Lung (tissue), 12 donors: ENCODE measurements around the gene CEP170B. TPM values are rescaled to one million over a fixed set of nuclear protein-coding genes. Genes with fewer than 3 reads are reported as not detected.
A peak's percentile ranks its signal among the peaks of the same experiment; 100 is the strongest.

Source experiments
- ATAC-seq: fragments of 200-7000 bp; cut with Tn5 transposase; one replicate; pipeline ENCODE4 v1.9.1; 2020; ENCODE audit warnings: moderate number of reproducible peaks; ENCODE audit not compliant: insufficient read depth, low FRiP score
- DNase-seq, 3 donors: peaks; one replicate each; pipeline ENCODE4 v3.0.0-alpha.2; 2013 to 2017
- H3K27ac ChIP-seq, 2 donors: one replicate each; pipeline ENCODE4 v1.5.1; 2013; ENCODE audit warnings: mild to moderate bottlenecking in 2 of 2, moderate library complexity in 2 of 2, control low read depth in 1 of 2, inconsistent platforms in 1 of 2, low read depth in 1 of 2, low read length in 1 of 2
- H3K27me3 ChIP-seq, 3 donors: one replicate each; pipeline ENCODE4 v1.5.1; 2013; ENCODE audit warnings: low read length in 2 of 3; ENCODE audit not compliant: control insufficient read depth in 3 of 3, insufficient read depth in 3 of 3
- H3K36me3 ChIP-seq, 4 donors: one replicate each; pipeline ENCODE4 v1.5.1; 2013; ENCODE audit warnings: low read length in 4 of 4, mild to moderate bottlenecking in 1 of 4, moderate library complexity in 1 of 4; ENCODE audit not compliant: control insufficient read depth in 4 of 4, insufficient read depth in 4 of 4
- H3K4me1 ChIP-seq, 5 donors: one replicate each; pipeline ENCODE4 v1.5.1; 2013; ENCODE audit warnings: low read length in 5 of 5, mild to moderate bottlenecking in 2 of 5, moderate library complexity in 1 of 5; ENCODE audit not compliant: control insufficient read depth in 5 of 5, insufficient read depth in 5 of 5
- H3K4me3 ChIP-seq: one replicate; pipeline ENCODE4 v1.5.1; 2013; ENCODE audit warnings: mild to moderate bottlenecking, control low read depth, moderate library complexity
- H3K9ac ChIP-seq, 2 donors: one replicate each; pipeline ENCODE4 v1.5.1; 2013; ENCODE audit warnings: low read length in 2 of 2, control low read depth in 1 of 2; ENCODE audit not compliant: insufficient read depth in 1 of 2
- H3K9me3 ChIP-seq, 4 donors: one replicate each; pipeline ENCODE4 v1.5.1; 2013; ENCODE audit warnings: low read length in 3 of 4, mild to moderate bottlenecking in 1 of 4, moderate library complexity in 1 of 4; ENCODE audit not compliant: control insufficient read depth in 4 of 4, insufficient read depth in 3 of 4
- WGBS, 2 donors: extraction: QIAGEN DNeasy Blood & Tissue Kit; methylation state at CpG; one replicate each; pipeline ENCODE4 v1.1.7; 2013; 5-methylcytosine and 5-hydroxymethylcytosine counted together
- polyA plus RNA-seq, 2 donors: library from polyadenylated mRNA; stranded (reverse); fragments of 200-250 nt; gene quantifications; one replicate each; pipeline ENCODE4 v1.2.1, GENCODE V29; 2013
- total RNA-seq, 2 donors: library from RNA; depleted of rRNA in 1 of 2; stranded (reverse); fragments of >200 nt in 1 of 2; gene quantifications; one replicate each; pipeline ENCODE4 v1.2.1, GENCODE V29; 2014 to 2021
- TF ChIP-seq, protein P1 (sequence below): IDR thresholded peaks from 2 replicates; pipeline ENCODE4 v1.5.1; 2012; ENCODE audit warnings: mild to moderate bottlenecking; ENCODE audit errors: control extremely low read depth, extremely low read depth
- donor health status: control.
- donor health status: control.
- donor health status: Bipolar disorder and iron deficiency.
- donor health status: healthy.
- donor health status: DM: yes; HTN: yes; CAD: no.

The CEP170B gene
- total and polyA plus RNA-seq, 4 donors, result 12.1 to 50.3 (median 15.1) TPM

DNA sequence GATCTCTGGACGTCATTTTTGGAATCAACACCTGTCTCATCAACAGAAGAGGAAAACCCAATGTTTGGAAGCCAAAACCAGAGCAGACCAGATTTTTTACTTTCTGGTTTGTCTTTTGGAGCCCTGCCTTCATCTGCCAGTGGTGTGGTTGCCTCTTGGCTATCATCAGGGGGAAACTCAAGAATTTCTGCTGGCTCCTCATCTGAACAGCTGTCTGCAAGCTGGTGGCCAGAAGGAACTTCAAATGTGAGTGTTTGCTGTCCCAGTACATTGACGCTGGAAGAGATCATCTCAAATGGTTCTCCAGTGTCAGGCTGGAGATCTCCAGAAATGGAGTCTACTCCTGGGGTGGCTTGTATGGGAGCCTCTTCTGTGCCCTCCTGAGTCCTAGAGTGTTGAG is 73.4 kb downstream of the CEP170B start:
- ATAC-seq, result no peak

DNA sequence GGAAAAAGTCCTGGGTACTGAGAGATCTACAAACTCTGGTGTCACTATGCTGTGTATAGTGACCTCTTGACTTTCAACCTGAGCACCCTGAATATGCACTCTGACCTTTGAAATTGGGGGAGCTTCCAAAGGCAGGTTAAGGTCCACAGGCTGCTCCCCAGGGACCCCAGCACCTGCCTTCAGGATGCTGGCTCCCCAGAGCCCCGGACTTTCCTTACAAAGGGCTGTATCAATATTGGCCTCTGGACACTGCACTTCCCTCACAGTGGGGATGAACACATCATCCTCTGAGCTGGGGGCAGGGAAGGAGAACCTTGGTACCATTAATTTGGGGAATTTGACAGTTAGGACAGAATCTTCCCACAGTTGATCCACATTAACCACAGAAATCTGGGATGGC is 73.9 kb downstream of the CEP170B start:
- Histone ChIP-seq H3K36me3 (no peaks in the 10 kb centered on the region), H3K4me1 (peaks cover 0 to 3% (median 0%) of the 10 kb centered on the region in 5 donors), H3K9me3 (peaks cover 0 to 1% (median 0%) of the 10 kb centered on the region in 4 donors), H3K27ac (no peak overlapping the region), H3K4me3 (no peak overlapping the region), H3K9ac (no peak overlapping the region), H3K27me3 (peaks cover 0 to 6% (median 0%) of the 10 kb centered on the region in 3 donors)
- WGBS, 2 donors, result 84 to 94% methylated on average over 1 of the region's 1 CpG
- no peak for ATAC-seq
- DNase-seq, result no peak
- TF ChIP-seq, protein P1, sequence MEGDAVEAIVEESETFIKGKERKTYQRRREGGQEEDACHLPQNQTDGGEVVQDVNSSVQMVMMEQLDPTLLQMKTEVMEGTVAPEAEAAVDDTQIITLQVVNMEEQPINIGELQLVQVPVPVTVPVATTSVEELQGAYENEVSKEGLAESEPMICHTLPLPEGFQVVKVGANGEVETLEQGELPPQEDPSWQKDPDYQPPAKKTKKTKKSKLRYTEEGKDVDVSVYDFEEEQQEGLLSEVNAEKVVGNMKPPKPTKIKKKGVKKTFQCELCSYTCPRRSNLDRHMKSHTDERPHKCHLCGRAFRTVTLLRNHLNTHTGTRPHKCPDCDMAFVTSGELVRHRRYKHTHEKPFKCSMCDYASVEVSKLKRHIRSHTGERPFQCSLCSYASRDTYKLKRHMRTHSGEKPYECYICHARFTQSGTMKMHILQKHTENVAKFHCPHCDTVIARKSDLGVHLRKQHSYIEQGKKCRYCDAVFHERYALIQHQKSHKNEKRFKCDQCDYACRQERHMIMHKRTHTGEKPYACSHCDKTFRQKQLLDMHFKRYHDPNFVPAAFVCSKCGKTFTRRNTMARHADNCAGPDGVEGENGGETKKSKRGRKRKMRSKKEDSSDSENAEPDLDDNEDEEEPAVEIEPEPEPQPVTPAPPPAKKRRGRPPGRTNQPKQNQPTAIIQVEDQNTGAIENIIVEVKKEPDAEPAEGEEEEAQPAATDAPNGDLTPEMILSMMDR, result no peak

More for the DNA sequence above, 73.4 kb downstream of the CEP170B start:
- Histone ChIP-seq H3K27me3 (peaks cover 0 to 6% (median 0%) of the 10 kb centered on the region in 3 donors), H3K9ac (no peak overlapping the region), H3K4me3 (no peak overlapping the region), H3K4me1 (peaks cover 0 to 3% (median 0%) of the 10 kb centered on the region in 5 donors), H3K9me3 (no peaks in the 10 kb centered on the region), H3K27ac (no peak overlapping the region), H3K36me3 (no peaks in the 10 kb centered on the region)
- no peak for DNase-seq
- 78 to 86% methylated on average over 2 of the region's 2 CpGs for WGBS, 2 donors
- TF ChIP-seq, protein P1, result no peak

DNA sequence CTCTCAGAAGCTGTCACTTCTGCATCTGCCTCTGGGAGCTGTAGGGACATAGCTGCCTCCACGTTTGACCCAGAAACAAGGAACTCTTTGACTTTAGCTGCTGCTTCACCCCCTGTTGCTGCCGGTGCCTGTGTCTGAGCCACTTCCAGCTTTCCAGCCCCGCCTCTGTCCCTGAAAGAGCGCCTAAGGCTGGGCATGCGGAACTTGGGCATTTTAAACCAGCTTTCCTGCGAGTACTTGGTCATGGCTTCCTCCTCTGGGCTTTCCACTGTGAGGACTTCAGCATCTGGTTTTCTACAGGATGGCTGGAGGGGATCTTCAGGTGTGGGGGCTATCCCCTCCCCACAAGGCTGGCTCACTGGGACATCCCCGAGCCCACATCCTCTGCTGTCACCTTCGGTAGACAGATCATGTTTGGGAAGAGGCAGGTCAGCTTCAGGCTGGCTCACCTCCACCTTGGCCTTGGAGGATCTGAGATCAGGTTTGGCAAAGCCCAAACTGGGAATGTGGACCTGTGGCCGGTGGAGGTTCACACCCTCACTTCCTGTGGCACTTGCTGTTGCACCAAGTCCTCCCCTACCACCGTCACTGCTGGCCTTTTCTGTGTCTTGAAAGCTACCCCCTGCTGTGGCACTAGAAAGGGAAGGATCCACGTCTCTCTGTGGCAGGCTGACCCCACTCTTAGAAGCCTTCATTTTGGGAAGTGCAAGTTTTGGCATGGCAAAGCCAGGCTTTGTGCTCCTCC is 74.8 kb downstream of the CEP170B start:
- no peak overlapping the region for H3K9ac ChIP-seq
- H3K4me1 ChIP-seq, result no peaks in the 10 kb centered on the region
- ATAC-seq, result no peak
- no peaks in the 10 kb centered on the region for H3K36me3 ChIP-seq
- H3K27me3 ChIP-seq, result peaks cover 0 to 6% (median 0%) of the 10 kb centered on the region in 3 donors
- TF ChIP-seq, protein P1, result no peak
- DNase-seq, result peak in 1 of 3 donors; percentile 10
- no peak overlapping the region for H3K4me3 ChIP-seq
- no peak overlapping the region for H3K27ac ChIP-seq
- peaks cover 0 to 1% (median 0%) of the 10 kb centered on the region in 4 donors for H3K9me3 ChIP-seq
- 58% methylated on average over 11 of the region's 11 CpGs for WGBS, 2 donors
